IPS-11a (cell line): ENCODE results near the gene ARVCF.

Experiments used
- H3K4me3 ChIP-seq: one replicate; pipeline ENCODE4 v1.5.1; 2013; ENCODE audit warnings: low read depth, low read length, control low read depth

ARVCF gene

DNA sequence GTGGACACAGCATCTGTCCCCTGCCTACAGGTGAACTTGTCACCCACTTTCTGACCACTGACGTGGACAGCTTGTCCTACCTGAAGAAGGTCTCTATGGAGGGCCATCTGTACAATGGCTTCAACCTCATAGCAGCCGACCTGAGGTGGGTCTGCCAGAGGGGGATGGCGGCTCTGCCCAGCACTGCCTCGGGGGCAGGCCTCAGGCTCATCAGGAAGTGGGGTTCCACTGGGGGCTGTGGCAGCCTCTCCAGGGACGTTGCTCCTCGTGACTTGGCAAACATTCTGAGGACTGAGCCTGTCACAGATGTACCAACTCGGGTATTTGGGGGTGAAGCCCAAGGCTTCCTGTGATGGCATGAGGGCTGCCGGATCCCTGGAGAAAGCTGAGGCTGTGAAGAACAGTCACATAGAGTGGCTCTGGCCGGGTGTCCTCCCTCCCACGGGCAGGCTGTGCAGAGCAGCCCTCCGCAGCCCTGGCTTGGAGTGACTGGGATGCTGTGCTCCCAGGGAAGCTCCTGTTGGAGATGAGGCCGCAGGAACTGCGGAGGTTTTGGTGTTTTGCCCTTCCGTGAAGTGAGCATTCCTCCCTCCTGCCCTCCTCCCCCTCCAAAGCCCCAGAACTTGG lies 36.9 kb upstream of the ARVCF start:
- H3K4me3 ChIP-seq, result no peak overlapping the region

DNA sequence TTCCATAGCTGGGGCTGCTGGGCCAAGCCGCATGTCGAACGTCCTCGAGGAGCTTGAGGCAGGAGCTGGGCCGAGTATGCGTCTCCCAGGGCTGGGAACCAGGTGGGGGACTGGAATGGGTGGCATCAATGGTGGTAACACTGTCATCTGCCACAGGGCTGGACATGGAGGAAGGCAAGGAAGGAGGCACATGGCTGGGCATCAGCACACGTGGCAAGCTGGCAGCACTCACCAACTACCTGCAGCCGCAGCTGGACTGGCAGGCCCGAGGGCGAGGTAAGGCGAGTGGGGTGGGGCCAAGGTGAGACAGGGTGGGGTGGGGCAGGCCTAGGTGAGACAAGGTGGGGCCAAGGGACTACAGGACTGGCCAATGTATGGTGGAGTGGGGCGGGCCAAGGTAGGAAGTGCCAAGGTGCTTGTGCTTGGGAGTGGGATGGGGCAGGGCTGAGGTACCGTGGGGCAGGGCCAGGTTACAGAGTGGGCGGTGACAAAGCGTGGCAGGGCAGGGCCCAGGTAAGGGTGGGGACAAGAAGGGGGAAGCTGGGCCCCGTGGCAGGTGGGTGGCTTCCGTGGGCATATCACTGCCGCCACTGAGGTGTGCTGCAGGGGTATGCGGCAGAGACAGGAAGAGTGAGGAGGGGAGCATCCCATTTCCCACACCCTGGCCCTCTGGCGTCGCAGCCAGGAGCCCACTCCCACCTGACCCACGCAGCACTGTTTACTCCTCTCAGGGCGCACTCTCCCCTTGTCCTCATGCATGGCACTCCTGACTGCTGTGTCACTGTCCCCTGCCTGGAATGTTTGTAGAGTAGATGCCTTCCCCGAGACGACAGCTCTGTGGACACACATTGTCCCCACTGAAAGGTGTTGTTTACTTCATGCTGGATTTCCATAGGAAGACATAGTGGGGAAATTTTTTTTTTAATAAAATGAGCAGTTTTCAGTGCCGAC lies 36.0 kb upstream of the ARVCF start:
- H3K4me3 ChIP-seq, result no peak overlapping the region

GRCh38 chr22:20051927-20052308 lies 35.3 kb upstream of the ARVCF start:
- no peak overlapping the region for H3K4me3 ChIP-seq

DNA sequence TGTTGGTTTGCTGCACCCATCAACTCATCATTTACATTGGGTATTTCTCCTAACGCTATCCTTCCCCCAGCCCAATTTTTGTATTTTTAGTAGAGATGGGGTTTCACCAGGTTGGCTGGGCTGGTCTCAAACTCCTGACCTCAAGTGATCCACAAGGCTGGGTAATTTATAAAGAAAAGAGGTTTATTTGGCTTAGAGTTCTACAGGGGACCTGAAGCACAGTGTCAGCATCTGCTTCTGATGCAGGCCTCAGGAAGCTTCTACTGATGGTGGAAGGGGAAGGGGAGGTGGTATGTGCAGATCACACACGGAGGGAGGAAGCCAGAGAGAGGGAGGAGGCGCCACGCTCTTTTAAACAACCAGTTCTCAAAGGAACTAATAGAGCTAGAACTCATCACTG lies 30.1 kb upstream of the ARVCF start:
- H3K4me3 ChIP-seq, result no peak overlapping the region

GRCh38 chr22:20044495-20045151 lies 28.0 kb upstream of the ARVCF start:
- H3K4me3 ChIP-seq, result no peak overlapping the region

DNA sequence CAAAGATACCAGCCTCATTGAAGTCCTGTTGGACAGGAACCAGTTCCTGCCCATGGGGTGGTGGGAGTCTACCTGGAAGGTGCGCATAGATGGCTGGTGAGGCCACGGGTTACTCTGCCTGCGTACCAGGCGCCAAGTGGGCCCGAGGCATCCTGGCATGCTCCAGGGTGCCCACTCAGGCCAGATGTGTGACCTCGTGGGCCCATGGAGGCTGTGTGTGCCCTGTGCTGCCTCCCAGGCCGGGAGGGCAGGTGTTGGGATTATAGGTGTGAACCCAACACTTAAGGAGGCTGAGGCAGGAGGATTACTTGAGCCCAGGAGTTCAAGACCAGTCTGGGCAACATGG lies 27.3 kb upstream of the ARVCF start:
- no peak overlapping the region for H3K4me3 ChIP-seq

DNA sequence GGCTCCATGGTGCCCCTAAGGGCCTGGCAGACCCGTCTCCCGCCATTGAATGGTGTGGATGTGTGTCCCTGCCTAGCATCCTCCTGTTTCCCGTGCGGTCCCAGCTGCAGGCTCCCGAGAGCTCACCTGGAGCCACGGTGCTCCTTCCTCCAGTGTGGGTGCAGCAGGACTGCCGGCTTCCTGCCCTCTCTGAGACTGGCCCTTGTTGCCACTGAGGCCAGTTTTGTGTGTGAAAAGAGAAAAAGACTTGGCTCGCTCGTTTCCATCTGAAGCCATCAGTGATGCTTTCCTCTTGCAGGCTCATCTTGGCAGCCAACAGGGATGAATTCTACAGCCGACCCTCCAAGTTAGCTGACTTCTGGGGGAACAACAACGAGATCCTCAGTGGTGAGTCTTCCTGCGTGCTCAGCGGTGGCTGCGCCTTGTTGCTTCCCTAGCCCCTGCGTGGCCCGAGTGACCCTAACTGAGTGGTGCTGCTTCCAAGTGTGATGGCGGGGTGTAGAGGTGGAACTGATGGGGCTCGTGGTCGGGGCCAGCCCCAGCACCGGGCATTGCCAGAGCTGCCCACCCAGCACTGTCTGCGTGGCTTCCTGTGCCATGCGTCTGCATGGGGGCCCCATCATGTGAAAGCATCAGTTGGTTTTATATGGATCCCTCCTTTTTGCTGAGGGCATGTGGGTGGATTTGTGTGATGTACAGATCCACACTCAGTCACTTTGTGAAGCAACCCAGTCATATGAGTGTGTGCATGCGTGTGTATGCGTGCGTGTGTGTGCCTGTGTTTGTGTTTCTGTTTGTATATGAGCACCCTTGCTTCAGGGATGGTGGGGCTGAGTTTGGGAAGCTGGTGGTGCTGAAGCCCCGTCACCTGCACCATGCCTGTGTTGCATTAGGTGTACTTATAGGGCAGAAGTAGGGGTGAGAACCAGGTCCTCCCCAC lies 26.7 kb upstream of the ARVCF start:
- H3K4me3 ChIP-seq, result no peak overlapping the region

DNA sequence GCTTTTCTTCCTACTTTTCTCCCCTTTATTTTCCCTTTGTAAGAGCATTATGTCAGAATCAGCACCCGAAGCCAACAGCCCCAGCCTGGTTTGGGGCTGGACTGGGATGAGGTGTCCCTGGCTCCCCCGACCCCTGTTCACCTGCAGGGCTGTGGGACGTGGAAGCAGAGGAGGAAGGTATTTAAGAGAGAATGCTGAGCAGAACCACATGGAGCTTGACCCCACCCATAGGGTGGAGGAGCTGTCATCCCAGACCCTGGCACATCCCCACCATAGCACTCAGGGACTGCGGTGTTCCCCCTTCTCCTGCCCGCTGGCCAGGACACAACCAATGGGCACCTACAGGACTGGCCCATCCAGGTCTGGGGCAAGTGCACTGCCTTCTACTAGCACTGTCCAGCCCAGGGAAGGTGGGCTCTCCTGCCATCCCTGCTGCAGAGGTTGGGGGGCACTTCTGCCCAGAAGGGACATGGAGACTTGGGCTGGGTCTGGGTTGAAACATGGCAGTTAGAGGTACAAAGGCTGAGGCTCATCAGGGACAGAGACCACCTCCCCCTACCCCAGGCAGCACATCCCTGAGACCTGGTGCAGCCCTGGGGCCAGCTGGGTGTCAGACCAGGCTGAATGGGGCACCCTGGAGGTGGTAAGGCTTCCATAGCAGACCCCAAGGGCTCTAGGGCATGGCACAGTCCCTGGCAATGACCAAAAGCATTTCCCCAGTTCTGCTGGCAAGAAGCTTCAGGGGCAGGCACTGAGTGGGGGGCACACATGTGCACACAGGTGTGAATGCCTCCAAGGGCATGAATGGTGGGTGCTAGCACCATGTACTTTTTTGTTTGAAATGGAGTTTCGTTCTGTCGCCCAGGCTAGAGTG lies 23.9 kb upstream of the ARVCF start:
- no peak overlapping the region for H3K4me3 ChIP-seq

DNA sequence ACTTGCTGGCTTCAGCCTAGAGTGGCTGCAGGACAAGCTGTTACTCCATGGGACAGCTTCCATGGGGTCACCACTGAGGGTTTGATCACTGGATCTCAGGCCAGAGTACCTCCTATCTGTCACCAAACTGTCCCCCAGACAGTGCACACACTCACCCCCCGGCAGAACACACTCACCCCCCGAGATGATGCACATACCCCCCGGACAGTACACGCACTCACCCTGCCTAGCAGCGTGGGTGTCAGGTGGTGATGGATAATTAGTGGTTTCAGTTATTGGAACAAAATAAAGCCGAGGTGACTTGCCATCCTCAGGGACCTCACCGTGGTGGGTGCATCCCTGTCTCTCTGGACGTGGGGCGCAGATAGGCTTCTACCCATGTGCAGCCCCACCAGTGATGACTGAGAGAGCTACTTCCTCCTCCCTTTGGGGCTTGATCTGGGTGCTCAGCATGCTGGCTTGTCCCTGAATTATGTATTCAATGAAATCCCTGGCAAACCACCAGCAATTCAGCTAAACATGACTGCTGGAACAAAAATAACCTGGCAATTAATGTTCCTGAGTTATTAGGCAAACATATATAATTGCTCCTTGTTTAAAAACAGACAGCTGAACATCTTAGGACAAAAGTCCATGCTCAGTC lies 23.2 kb upstream of the ARVCF start:
- H3K4me3 ChIP-seq, result no peak overlapping the region

DNA sequence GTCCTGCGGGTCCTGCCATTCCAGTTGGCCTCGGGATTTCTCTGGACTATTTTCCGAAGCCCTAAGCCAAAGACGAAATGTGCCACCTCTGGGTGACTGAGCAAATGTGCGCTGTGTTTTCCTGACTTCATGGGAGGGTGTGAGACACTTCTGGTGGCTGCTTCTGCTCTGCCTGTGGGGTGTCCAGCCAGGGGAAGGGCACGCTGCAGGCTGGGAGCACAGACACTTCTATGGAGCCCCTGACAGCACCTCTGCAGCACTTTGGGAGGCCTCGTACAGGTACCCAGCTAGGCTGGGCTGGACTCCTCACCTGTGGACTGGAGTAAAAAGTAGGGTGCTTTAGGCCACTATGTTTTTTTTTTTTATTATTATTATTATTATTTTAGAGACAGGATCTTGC lies 22.0 kb upstream of the ARVCF start:
- H3K4me3 ChIP-seq, result no peak overlapping the region

DNA sequence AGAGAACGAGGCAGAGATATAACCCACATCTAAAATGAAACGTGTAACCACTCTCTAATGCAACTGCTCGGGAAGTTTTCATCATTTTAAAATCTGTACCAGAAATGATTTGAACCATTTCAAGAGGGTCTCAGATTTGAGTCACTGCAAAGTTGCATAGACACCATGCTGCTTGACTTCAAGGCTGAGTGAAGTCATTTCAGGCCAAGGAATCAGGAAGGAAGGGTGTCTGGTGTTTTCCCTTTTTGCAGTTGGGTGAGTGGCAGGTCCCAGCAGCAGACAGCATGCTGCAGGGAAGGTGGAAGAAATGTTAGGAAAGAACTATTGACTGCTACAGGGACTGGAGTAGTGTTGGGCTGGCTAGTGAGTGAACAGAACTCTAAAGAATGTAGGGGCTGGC lies 20.8 kb upstream of the ARVCF start:
- H3K4me3 ChIP-seq, result no peak overlapping the region

- no peak overlapping the region for H3K4me3 ChIP-seq
Observed at GRCh38 chr22:20036535-20037392, 20.1 kb upstream of the ARVCF start.

DNA sequence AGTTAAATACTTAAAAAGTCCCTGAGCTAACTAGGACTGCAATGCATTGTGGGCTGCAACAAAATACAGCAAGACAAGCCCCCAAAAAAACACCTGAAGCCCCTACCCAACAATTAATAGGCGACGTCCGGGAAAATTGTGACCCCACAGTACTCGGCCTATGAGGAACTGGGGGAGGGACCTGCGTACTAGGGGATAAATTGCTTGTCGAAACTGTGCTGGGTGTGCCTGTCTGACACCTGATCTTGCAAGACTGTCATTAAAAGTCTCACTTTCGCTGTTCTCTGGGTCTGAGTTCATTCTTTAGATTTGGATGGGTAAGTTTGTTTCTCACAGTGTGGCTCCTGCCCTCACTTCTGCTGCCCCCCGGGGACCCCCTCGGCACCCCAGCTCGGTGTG lies 19.5 kb upstream of the ARVCF start:
- H3K4me3 ChIP-seq, result no peak overlapping the region

DNA sequence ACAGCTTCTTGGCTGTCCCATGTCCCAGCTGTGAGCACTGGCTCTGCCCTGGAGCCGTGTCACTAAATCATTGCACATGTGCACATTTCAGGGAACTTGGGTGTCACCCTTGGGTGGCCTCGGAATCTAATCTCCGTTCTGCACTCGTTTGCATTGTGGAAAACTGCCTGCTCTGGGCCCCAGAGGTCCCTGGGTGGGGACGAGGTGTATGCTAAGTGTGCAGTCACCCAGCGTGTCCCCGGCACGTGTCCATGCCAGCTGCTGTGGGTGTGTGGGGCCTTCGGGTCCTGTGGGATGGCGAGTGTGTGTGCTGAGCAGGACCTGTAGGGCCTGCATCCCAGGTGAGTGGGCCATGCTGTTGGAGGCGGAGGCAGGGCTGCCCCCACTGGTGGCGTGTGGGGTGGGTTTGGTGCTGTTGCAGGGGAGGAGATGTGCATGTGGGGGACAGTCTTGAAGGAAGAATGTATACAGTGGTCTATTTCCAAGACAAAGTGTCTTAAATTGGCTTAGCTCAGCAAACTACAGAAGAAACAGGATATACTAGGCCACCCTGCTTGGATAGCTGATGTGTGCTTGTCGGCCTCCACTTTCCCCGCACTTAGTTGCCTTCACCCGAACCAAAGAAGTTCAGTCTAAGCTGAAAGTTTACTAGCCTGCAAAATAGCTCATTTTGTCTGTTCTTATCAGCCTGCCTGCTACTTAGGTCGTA lies 18.9 kb upstream of the ARVCF start:
- no peak overlapping the region for H3K4me3 ChIP-seq

DNA sequence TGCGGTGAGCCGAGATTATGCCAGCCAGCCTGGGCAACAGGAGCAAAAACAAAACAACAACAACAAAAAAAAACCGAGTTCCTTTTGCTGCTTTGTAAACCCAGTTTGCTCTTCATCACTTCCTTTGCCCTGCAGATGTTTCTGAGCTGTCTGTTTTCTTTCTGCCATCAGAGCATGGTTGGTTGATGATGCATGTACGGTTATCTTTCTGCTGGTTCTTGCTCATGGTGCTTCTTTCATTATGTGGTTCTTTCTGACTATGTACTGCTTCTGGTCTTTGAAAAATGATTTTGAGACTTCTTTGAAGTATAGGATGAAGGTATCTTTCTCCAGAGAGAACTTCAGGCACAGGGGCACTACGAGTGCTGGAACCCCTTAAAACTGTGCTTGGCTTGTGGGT lies 17.5 kb upstream of the ARVCF start:
- H3K4me3 ChIP-seq, result no peak overlapping the region

DNA sequence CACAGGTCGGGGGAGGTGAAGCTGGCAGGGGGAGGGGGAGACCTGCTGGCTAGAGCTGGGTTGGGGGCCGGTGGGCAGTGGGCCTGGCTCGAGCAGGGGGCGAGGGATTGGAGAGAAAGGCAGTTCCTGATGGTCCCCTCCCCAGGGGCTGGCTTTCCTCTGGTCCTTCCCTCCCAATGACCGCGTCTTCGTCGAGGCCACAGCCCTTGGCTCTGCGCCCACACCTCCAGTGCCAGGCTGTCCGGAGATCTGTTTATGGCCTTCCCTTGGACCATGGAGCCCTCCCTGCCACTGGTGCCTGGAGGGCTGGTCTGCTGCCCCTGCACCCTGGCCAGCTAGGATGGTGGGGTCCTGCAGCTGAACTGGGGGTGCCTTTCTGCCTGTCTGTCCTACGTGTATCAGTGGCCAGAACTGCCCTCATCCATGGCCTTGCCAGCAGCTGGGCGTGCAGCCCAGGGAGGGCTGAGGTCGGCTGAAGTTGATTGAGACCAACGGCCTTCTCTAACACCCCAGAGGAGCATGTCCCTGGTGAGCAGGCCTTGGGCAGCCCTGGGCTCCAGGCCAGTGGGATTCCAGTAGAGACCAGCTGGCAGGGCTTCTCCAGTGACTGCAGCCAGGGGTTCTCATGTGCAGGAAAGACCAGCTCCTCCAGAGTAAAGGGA lies 16.6 kb upstream of the ARVCF start:
- H3K4me3 ChIP-seq, result no peak overlapping the region

DNA sequence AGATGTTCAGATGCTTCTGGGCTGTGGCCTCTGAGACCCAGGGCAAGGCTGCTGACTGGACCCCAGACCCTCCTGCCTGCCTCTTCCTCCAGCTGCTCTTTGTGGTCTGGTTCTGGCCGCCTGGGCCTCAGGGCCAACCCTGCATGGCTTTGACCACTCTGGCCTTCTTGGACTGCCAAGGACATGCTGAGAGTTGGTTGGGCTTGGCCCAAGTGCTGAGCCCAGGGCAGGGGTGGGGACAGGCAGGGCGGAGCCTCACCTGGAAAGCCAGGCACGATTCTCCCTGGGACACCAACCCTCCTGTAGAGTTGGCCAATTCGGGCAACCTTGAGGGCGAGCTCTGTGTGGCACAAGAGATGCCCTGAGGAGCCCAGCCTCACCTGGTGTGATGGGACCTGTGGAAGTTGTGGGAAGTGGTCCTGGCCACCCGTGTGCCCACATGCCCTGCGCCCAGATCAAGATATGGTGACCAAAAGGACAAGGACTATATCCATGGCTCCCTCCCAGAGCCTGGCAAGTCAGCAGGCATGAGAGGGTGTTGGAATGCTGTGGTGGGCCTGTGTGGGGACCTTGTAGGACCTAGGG lies 15.9 kb upstream of the ARVCF start:
- no peak overlapping the region for H3K4me3 ChIP-seq
